Mesenchymal stem cell (in vitro differentiated cells and primary cell): ENCODE data around the gene C12orf75.

Experiments used
- DNase-seq: peaks from one replicate; pipeline ENCODE4 v3.0.0-alpha.2; 2013
- H2AFZ ChIP-seq: one replicate; pipeline ENCODE4 v1.6.1; 2013; ENCODE audit warnings: low read depth, mild to moderate bottlenecking, control low read depth, inconsistent platforms, low read length, moderate library complexity
- H2AK5ac ChIP-seq: 2 replicates; pipeline ENCODE4 v1.6.1; 2013; ENCODE audit warnings: low read length, moderate library complexity, mild to moderate bottlenecking, inconsistent platforms; ENCODE audit not compliant: severe bottlenecking
- H2BK120ac ChIP-seq: one replicate; pipeline ENCODE4 v1.6.1; 2013; ENCODE audit warnings: low read depth, mild to moderate bottlenecking, inconsistent platforms, low read length, moderate library complexity
- H2BK12ac ChIP-seq, 2 experiments: one replicate each; pipeline ENCODE4 v1.6.1; 2013; ENCODE audit warnings: inconsistent platforms in 2 of 2, low read length in 2 of 2, mild to moderate bottlenecking in 2 of 2, moderate library complexity in 2 of 2, control low read depth in 1 of 2
- H2BK15ac ChIP-seq: one replicate; pipeline ENCODE4 v1.6.1; 2013; ENCODE audit warnings: mild to moderate bottlenecking, low read depth, inconsistent platforms; ENCODE audit not compliant: poor library complexity, severe bottlenecking
- H2BK5ac ChIP-seq: 2 replicates; pipeline ENCODE4 v1.6.1; 2013; ENCODE audit warnings: low read depth, mild to moderate bottlenecking, low read length, control low read depth, inconsistent platforms; ENCODE audit not compliant: poor library complexity, severe bottlenecking
- H3K14ac ChIP-seq, 2 experiments: one replicate each; pipeline ENCODE4 v1.6.1; 2013; ENCODE audit warnings: inconsistent platforms in 2 of 2, low read length in 2 of 2, control low read depth in 1 of 2, mild to moderate bottlenecking in 1 of 2, moderate library complexity in 1 of 2
- H3K18ac ChIP-seq, 2 experiments: one replicate each; pipeline ENCODE4 v1.6.1; 2013; ENCODE audit warnings: inconsistent platforms in 2 of 2, low read length in 2 of 2, control low read depth in 1 of 2, low read depth in 1 of 2, mild to moderate bottlenecking in 1 of 2
- H3K23ac ChIP-seq, 2 experiments: one replicate each; pipeline ENCODE4 v1.6.1; 2013; ENCODE audit warnings: inconsistent platforms in 2 of 2, low read length in 2 of 2, mild to moderate bottlenecking in 2 of 2, moderate library complexity in 2 of 2, control low read depth in 1 of 2
- H3K27ac ChIP-seq: 2 replicates; pipeline ENCODE4 v1.5.1; 2013; ENCODE audit warnings: mild to moderate bottlenecking, moderate library complexity, low read length, control low read depth, inconsistent platforms; ENCODE audit not compliant: poor library complexity, severe bottlenecking
- H3K27me3 ChIP-seq, 2 experiments: 2 replicates each; pipeline versions ENCODE4 v1.6.1 to v1.7.0; 2013; ENCODE audit warnings: low read length in 2 of 2, mild to moderate bottlenecking in 2 of 2, moderate library complexity in 2 of 2, control low read depth in 1 of 2, inconsistent platforms in 1 of 2; ENCODE audit not compliant: control insufficient read depth in 1 of 2, insufficient read depth in 1 of 2
- H3K36me3 ChIP-seq, 2 experiments: 2 replicates each; pipeline versions ENCODE4 v1.6.1 to v1.7.0; 2013; ENCODE audit warnings: low read length in 2 of 2, control low read depth in 1 of 2, inconsistent platforms in 1 of 2, low read depth in 1 of 2, mild to moderate bottlenecking in 1 of 2; ENCODE audit not compliant: insufficient read depth in 2 of 2, control insufficient read depth in 1 of 2
- H3K4ac ChIP-seq, 2 experiments: one replicate each; pipeline ENCODE4 v1.6.1; 2013; ENCODE audit warnings: inconsistent platforms in 2 of 2, low read length in 2 of 2, mild to moderate bottlenecking in 2 of 2, moderate library complexity in 2 of 2, control low read depth in 1 of 2, low read depth in 1 of 2
- H3K4me1 ChIP-seq: 2 replicates; pipeline ENCODE4 v1.6.1; 2013; ENCODE audit warnings: low read depth, low read length, control low read depth; ENCODE audit not compliant: control insufficient read depth, insufficient read depth
- H3K4me2 ChIP-seq: 2 replicates; pipeline ENCODE4 v1.6.1; 2013; ENCODE audit warnings: low read length, mild to moderate bottlenecking, inconsistent platforms; ENCODE audit not compliant: poor library complexity, severe bottlenecking
- H3K4me3 ChIP-seq, 2 experiments: 2 replicates each; pipeline versions ENCODE4 v1.5.1 to v1.7.0; 2013; ENCODE audit warnings: low read length in 2 of 2, mild to moderate bottlenecking in 2 of 2, control low read depth in 1 of 2, low read depth in 1 of 2; ENCODE audit not compliant: insufficient read depth in 1 of 2
- H3K79me1 ChIP-seq: replicated peaks from 2 replicates; pipeline ENCODE4 v1.6.1; 2013; ENCODE audit warnings: mild to moderate bottlenecking, control low read depth, low read length, inconsistent platforms; ENCODE audit not compliant: poor library complexity, severe bottlenecking
- H3K9ac ChIP-seq: 2 replicates; pipeline ENCODE4 v1.7.0; 2013; ENCODE audit warnings: mild to moderate bottlenecking, low read length, moderate library complexity
- H3K9me3 ChIP-seq: 2 replicates; pipeline ENCODE4 v1.7.0; 2013; ENCODE audit warnings: mild to moderate bottlenecking, low read length; ENCODE audit not compliant: control insufficient read depth
- H4K8ac ChIP-seq: one replicate; pipeline ENCODE4 v1.6.1; 2013; ENCODE audit warnings: inconsistent platforms, mild to moderate bottlenecking, low read length, moderate library complexity
- H4K91ac ChIP-seq: one replicate; pipeline ENCODE4 v1.6.1; 2013; ENCODE audit warnings: mild to moderate bottlenecking, low read length, inconsistent platforms
- WGBS: methylation state at CpG from one replicate; pipeline ENCODE4 v1.1.7; 2013; ENCODE audit warnings: mixed read lengths; 5-methylcytosine and 5-hydroxymethylcytosine counted together

Gene C12orf75

GRCh38 chr12:105418821-105419291 lies 88.4 kb downstream of the C12orf75 start:
- H4K91ac ChIP-seq: no peak overlapping the region
- H3K4ac ChIP-seq: no peak overlapping the region
- H3K36me3 ChIP-seq: no peaks in the 10 kb centered on the region
- H2AFZ ChIP-seq: no peak overlapping the region
- H2BK5ac ChIP-seq: no peak overlapping the region
- H3K79me1 ChIP-seq: no peaks in the 10 kb centered on the region
- 73% methylated on average over 7 of the region's 7 CpGs for WGBS
- no peak overlapping the region for H3K14ac ChIP-seq
- DNase-seq: no peak
- H3K18ac ChIP-seq: no peak overlapping the region
- H3K27ac ChIP-seq: peak overlapping the region; percentile 27
- H3K4me1 ChIP-seq: peaks cover 13% of the 10 kb centered on the region
- no peak overlapping the region for H4K8ac ChIP-seq
- no peaks in the 10 kb centered on the region for H3K27me3 ChIP-seq
- H2BK12ac ChIP-seq: no peak overlapping the region
- no peak overlapping the region for H3K4me3 ChIP-seq
- no peak overlapping the region for H3K9ac ChIP-seq
- peak overlapping the region; percentile 17 for H2AK5ac ChIP-seq
- no peak overlapping the region for H2BK120ac ChIP-seq
- H3K9me3 ChIP-seq: no peaks in the 10 kb centered on the region
- H2BK15ac ChIP-seq: no peak overlapping the region
- H3K23ac ChIP-seq: no peak overlapping the region
- no peak overlapping the region for H3K4me2 ChIP-seq

GRCh38 chr12:105419606-105420005 lies 89.1 kb downstream of the C12orf75 start:
- peaks cover 13% of the 10 kb centered on the region for H3K4me1 ChIP-seq
- H3K27me3 ChIP-seq: no peaks in the 10 kb centered on the region
- no peak overlapping the region for H3K4me2 ChIP-seq
- no peak overlapping the region for H3K4me3 ChIP-seq
- no peak overlapping the region for H2AFZ ChIP-seq
- H3K23ac ChIP-seq: no peak overlapping the region
- no peak overlapping the region for H2BK5ac ChIP-seq
- no peak overlapping the region for H3K4ac ChIP-seq
- H4K91ac ChIP-seq: no peak overlapping the region
- 96% methylated on average over 3 of the region's 3 CpGs for WGBS
- H3K9ac ChIP-seq: no peak overlapping the region
- H3K27ac ChIP-seq: no peak overlapping the region
- H2BK15ac ChIP-seq: no peak overlapping the region
- H2BK120ac ChIP-seq: no peak overlapping the region
- H3K14ac ChIP-seq: no peak overlapping the region
- no peak for DNase-seq
- no peak overlapping the region for H3K18ac ChIP-seq
- H3K79me1 ChIP-seq: no peaks in the 10 kb centered on the region
- H2AK5ac ChIP-seq: peak overlapping the region; percentile 65
- H2BK12ac ChIP-seq: no peak overlapping the region
- no peaks in the 10 kb centered on the region for H3K9me3 ChIP-seq
- no peak overlapping the region for H4K8ac ChIP-seq
- H3K36me3 ChIP-seq: no peaks in the 10 kb centered on the region

GRCh38 chr12:105420046-105420445 lies 89.6 kb downstream of the C12orf75 start:
- Histone ChIP-seq H3K36me3 (no peaks in the 10 kb centered on the region), H3K4me2 (no peak overlapping the region), H4K91ac (no peak overlapping the region), H3K4ac (no peak overlapping the region), H3K18ac (no peak overlapping the region), H4K8ac (no peak overlapping the region), H3K27ac (no peak overlapping the region), H2BK12ac (no peak overlapping the region), H2BK15ac (no peak overlapping the region), H2AFZ (no peak overlapping the region), H2BK5ac (no peak overlapping the region), H3K4me1 (peaks cover 13% of the 10 kb centered on the region), H3K79me1 (no peaks in the 10 kb centered on the region), H3K14ac (no peak overlapping the region), H2AK5ac (peak overlapping the region; percentile 40), H3K4me3 (no peak overlapping the region), H3K9me3 (no peaks in the 10 kb centered on the region), H3K27me3 (no peaks in the 10 kb centered on the region), H3K23ac (no peak overlapping the region), H3K9ac (no peak overlapping the region), H2BK120ac (no peak overlapping the region)
- 85% methylated on average over 5 of the region's 5 CpGs for WGBS
- DNase-seq: no peak

GRCh38 chr12:105420659-105421240 lies 90.3 kb downstream of the C12orf75 start:
- Histone ChIP-seq H4K8ac (no peak overlapping the region), H3K4me1 (peaks cover 13% of the 10 kb centered on the region), H2BK12ac (no peak overlapping the region), H3K9me3 (no peaks in the 10 kb centered on the region), H3K27me3 (no peaks in the 10 kb centered on the region), H3K4me3 (no peak overlapping the region), H3K36me3 (no peaks in the 10 kb centered on the region), H3K4me2 (no peak overlapping the region), H2AFZ (no peak overlapping the region), H3K4ac (no peak overlapping the region), H3K14ac (no peak overlapping the region), H2AK5ac (no peak overlapping the region), H3K18ac (no peak overlapping the region), H2BK120ac (no peak overlapping the region), H3K23ac (no peak overlapping the region), H4K91ac (no peak overlapping the region), H2BK5ac (no peak overlapping the region), H3K27ac (no peak overlapping the region), H3K9ac (no peak overlapping the region), H3K79me1 (no peaks in the 10 kb centered on the region), H2BK15ac (no peak overlapping the region)
- peak; percentile 70 for DNase-seq
